ENCODE results near the gene SLC25A22.

DNA sequence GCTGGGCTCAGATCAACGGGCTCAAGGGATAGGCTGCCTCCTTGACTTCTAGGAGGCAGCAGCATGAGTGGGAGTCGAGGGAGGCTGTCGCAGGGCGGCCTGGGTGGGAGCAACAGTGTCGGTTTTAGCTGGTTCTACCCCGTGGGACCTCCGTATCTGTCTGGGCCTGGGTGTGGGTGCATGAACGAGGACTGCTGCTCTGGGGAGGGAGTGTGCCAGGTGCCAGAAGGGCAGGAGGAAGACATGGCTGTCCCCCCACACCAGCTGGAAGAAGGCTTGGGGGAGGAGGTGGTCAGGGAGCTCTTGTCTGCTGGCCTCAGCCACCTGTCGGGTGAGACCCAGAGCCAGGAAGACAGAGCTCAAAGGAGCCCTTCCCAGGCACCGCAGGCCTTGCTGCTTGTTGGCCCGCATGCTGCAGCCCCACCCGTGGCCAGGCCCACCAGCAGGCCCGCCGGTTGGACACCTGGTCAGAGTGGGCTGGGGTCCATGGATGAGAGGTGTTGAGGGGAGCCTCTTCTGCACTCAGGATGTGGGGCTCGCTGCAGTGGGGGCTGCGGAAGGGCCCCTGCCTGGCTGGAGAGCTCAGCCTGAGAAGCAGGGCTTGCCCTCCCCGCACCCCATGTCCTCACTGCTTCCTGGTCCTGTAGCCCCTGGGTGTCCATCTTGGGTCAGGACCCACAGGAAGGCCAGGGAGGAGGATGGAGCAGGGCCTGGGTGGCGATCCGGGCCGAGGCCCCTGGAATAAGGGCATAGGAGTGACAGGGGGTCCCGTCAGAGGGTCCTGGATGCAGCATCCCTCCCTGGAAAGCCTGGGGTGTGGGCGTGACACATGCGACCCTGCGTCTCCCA is 11.6 kb downstream of the SLC25A22 start:
- TF ChIP-seq, protein P1, sequence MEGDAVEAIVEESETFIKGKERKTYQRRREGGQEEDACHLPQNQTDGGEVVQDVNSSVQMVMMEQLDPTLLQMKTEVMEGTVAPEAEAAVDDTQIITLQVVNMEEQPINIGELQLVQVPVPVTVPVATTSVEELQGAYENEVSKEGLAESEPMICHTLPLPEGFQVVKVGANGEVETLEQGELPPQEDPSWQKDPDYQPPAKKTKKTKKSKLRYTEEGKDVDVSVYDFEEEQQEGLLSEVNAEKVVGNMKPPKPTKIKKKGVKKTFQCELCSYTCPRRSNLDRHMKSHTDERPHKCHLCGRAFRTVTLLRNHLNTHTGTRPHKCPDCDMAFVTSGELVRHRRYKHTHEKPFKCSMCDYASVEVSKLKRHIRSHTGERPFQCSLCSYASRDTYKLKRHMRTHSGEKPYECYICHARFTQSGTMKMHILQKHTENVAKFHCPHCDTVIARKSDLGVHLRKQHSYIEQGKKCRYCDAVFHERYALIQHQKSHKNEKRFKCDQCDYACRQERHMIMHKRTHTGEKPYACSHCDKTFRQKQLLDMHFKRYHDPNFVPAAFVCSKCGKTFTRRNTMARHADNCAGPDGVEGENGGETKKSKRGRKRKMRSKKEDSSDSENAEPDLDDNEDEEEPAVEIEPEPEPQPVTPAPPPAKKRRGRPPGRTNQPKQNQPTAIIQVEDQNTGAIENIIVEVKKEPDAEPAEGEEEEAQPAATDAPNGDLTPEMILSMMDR (optimal IDR thresholded peaks at IDR 0.05 in 1 of 3, IDR thresholded peaks at IDR 0.05 in 1 of 3, conservative IDR thresholded peaks at IDR 0.05 in 1 of 3; ENCODE audit: extremely low read depth in 1 of 3, insufficient read depth in 2 of 3, low read length in 3 of 3): no peak
- TF ChIP-seq EZH2 (IDR thresholded peaks at IDR 0.05; ENCODE audit: low read length): no peak
